H7 (cell line): Measurements from ENCODE around the gene CHCHD6. TPM values are rescaled to one million over a fixed set of nuclear protein-coding genes. Genes with fewer than 3 reads are reported as not detected.

Experiments
- DNase-seq: peaks from one replicate; pipeline ENCODE4 v3.0.0; 2012
- H3K27me3 ChIP-seq: 2 replicates; pipeline ENCODE4 v1.6.0; 2011; ENCODE audit warnings: mild to moderate bottlenecking, low read length; ENCODE audit not compliant: control insufficient read depth, insufficient read depth
- H3K36me3 ChIP-seq: replicated peaks from 2 replicates; pipeline ENCODE4 v1.5.1; 2011; ENCODE audit warnings: low read length; ENCODE audit not compliant: control insufficient read depth, insufficient read depth
- H3K4me3 ChIP-seq: 2 replicates; pipeline ENCODE4 v1.5.1; 2011; ENCODE audit warnings: low read depth, mild to moderate bottlenecking, control low read depth, low read length, moderate library complexity; ENCODE audit not compliant: insufficient read depth
- total RNA-seq: library from RNA; depleted of rRNA; stranded (reverse); fragments of >200 nt; shearing (Covaris generic); gene quantifications from 2 replicates; pipeline ENCODE4 v1.2.3, GENCODE V29; 2014

Gene CHCHD6
- total RNA-seq, 1 experiment from 2014 or later = 19.5 TPM

DNA sequence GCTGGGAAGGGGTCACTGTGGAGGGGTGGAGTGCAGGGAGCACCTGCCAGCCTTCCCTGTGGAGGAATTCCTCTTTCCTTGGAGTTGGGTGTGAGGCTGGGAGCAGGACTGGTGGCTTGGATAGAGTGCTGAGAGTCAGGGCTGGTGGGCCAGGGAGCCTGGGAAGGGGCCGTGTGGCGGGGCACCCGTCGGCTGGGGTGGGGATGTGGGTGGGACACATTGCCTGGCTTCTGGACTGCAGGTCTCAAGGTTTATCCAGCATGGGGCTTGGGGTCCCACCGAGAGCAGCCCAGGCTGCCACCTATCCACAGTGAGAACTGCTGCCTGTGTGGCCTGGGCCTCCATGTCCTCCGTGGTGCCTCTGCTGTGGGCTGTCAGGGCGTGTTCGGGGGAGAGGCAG lies 283.6 kb downstream of the CHCHD6 start:
- no peak for DNase-seq
- Histone ChIP-seq H3K27me3 (no peaks in the 10 kb centered on the region), H3K36me3 (peaks cover 9% of the 10 kb centered on the region), H3K4me3 (no peak overlapping the region)

DNA sequence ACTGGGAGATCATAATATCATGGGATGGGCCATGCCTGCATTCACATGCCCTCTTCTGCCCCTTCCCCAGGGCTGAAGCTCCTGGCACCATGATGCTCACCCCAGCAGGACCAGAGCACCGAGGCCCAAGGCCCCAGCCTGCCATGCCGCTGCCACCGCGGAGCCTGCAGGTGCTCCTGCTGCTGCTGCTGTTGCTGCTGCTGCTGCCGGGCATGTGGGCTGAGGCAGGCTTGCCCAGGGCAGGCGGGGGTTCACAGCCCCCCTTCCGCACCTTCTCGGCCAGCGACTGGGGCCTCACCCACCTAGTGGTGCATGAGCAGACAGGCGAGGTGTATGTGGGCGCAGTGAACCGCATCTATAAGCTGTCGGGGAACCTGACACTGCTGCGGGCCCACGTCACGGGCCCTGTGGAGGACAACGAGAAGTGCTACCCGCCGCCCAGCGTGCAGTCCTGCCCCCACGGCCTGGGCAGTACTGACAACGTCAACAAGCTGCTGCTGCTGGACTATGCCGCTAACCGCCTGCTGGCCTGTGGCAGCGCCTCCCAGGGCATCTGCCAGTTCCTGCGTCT lies 284.5 kb downstream of the CHCHD6 start:
- peaks cover 9% of the 10 kb centered on the region for H3K36me3 ChIP-seq
- no peaks in the 10 kb centered on the region for H3K27me3 ChIP-seq
- DNase-seq = no peak
- no peak overlapping the region for H3K4me3 ChIP-seq

DNA sequence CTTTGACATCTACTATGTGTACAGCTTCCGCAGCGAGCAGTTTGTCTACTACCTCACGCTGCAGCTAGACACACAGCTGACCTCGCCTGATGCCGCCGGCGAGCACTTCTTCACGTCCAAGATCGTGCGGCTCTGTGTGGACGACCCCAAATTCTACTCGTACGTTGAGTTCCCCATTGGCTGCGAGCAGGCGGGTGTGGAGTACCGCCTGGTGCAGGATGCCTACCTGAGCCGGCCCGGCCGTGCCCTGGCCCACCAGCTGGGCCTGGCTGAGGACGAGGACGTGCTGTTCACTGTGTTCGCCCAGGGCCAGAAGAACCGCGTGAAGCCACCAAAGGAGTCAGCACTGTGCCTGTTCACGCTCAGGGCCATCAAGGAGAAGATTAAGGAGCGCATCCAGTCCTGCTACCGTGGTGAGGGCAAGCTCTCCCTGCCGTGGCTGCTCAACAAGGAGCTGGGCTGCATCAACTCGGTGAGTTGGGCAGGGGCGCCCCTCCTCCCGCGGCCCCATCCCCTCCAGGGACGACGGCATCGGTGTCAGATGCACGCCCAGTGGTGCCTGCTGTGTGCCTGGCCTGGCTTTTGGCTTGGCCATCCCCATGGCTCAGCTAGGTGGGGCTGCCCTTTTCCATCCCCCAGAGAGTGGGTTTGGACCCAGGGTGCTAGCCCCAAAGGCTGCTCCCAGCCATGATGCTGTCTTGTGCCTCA lies 285.4 kb downstream of the CHCHD6 start:
- Histone ChIP-seq H3K27me3 (no peaks in the 10 kb centered on the region), H3K4me3 (no peak overlapping the region), H3K36me3 (peaks cover 9% of the 10 kb centered on the region)
- no peak for DNase-seq

GRCh38 chr3:126990024-126990700 lies 286.1 kb downstream of the CHCHD6 start:
- Histone ChIP-seq H3K36me3 (peaks cover 9% of the 10 kb centered on the region), H3K4me3 (no peak overlapping the region), H3K27me3 (no peaks in the 10 kb centered on the region)
- no peak for DNase-seq

- no peak for DNase-seq
- H3K4me3 ChIP-seq = no peak overlapping the region
- H3K36me3 ChIP-seq = peaks cover 9% of the 10 kb centered on the region
- no peaks in the 10 kb centered on the region for H3K27me3 ChIP-seq
Observed at GRCh38 chr3:126990890-126991289, 286.9 kb downstream of the CHCHD6 start.

GRCh38 chr3:126991366-126992200 lies 287.5 kb downstream of the CHCHD6 start:
- Histone ChIP-seq H3K4me3 (no peak overlapping the region), H3K36me3 (peaks cover 9% of the 10 kb centered on the region), H3K27me3 (no peaks in the 10 kb centered on the region)
- DNase-seq = no peak

GRCh38 chr3:126992216-126992615 lies 288.2 kb downstream of the CHCHD6 start:
- no peaks in the 10 kb centered on the region for H3K27me3 ChIP-seq
- no peak for DNase-seq
- H3K4me3 ChIP-seq = no peak overlapping the region
- peaks cover 9% of the 10 kb centered on the region for H3K36me3 ChIP-seq

DNA sequence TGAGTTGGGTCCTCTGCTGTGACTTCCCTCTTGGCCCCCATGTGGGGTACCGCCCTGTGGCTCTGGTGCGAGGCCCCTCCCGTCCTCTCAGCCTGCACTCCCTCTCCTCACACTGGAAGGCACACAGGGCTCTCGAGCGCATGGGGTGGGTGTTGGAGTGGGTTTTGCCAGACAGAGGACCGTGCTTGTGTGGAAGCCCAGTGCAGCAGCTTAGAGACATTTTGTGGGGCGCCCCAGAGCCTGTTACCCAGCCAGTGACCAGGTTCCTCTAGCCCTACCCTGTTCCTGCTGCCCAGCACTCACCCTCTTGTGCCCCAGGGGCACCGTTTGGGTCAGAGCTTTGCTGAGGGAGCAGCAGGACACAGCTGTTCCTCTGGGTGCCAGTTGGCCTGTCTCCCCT lies 288.7 kb downstream of the CHCHD6 start:
- no peak for DNase-seq
- H3K27me3 ChIP-seq = no peaks in the 10 kb centered on the region
- peaks cover 9% of the 10 kb centered on the region for H3K36me3 ChIP-seq
- no peak overlapping the region for H3K4me3 ChIP-seq

GRCh38 chr3:126993436-126993835 lies 289.4 kb downstream of the CHCHD6 start:
- no peaks in the 10 kb centered on the region for H3K27me3 ChIP-seq
- no peak for DNase-seq
- H3K36me3 ChIP-seq = peaks cover 9% of the 10 kb centered on the region
- no peak overlapping the region for H3K4me3 ChIP-seq

DNA sequence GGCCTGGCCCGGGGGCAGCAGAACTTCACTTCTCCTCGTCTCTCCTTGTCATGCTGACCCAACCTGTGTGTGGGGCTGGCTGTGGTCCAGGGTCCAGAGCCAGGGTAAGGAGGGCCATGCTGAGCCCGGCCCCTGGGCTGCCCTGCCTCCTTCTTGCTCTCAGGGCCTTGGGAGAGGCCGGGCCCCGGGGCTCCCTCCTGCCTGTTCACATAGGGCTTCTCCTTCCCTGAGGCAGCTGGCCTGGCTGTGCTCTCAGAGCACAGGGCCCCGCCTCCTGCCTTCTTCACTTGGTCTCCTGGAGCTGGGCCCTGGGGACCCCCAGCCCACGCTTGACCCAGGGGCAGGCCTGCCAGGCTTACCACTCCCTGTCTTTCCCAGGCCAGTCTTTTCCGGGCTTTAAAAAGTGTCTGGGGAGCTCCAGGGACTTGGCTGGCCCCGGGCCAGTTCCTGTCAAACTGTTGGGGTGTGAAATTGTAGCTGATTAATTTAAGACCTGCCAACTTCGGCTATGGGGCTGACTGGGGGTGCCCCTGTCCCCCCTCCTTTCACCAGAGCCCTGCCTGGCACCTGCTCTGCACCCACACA lies 290.7 kb downstream of the CHCHD6 start:
- Histone ChIP-seq H3K27me3 (no peaks in the 10 kb centered on the region), H3K4me3 (no peak overlapping the region), H3K36me3 (peaks cover 5% of the 10 kb centered on the region)
- DNase-seq = no peak

DNA sequence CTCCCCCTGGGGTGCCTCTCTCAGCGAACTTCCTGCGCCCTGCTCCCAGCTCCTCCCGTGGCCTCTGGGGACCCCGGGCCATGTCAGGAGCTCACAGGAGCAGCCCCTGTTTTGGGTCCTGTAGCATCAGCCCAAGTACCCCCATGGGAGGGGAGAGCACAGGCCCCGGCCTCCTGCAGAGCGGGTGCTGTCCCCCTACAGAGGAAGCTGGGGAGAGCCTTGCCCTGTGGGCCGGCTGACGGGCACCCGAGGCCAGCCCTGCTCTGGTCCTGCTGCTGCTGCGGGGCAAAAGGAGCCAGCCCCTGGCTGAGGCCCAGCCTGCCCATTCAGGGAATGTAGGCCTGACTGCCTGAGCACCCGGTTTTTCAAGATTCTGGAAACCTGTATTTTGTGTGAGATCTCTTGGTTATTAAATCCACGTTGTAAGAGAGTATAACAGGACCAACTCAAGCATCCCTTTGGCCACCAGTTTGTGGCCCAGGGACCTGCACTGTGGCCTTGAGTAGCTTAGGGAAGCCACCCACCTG lies 291.3 kb downstream of the CHCHD6 start:
- Histone ChIP-seq H3K36me3 (peaks cover 1% of the 10 kb centered on the region), H3K4me3 (no peak overlapping the region), H3K27me3 (no peaks in the 10 kb centered on the region)
- DNase-seq = no peak

DNA sequence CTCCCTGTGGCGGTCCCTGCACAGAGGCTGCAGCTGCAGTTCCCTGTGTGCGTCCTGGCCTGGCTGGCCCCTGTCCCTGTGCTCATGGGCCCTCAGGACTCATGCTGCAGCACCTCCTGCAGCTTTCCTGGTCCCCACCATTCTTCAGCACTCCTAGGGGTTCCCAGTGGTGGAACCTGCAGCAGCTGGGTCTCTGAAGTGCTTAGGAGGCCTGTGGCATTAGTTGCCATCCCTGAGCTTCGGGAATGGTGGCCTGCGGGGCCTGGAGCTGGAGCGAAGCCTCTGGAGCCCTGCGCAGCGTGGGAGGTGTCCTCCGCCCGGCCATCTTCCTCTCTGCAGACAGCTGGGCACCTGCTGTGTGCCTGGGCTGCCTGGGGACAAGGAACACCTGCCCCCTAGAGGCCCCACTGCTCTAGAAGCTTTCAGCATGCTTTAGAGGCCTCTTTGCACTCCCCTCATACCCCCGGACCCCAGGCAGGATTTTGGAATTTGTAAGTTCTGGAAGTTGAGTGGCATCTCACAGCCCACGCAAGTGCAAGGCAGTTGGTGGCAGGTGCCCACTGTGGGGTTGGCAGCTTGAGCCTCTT lies 292.0 kb downstream of the CHCHD6 start:
- H3K27me3 ChIP-seq = no peaks in the 10 kb centered on the region
- no peak overlapping the region for H3K4me3 ChIP-seq
- H3K36me3 ChIP-seq = no peaks in the 10 kb centered on the region; the same call in none of the 2 replicates
- DNase-seq = peak; percentile 76

- DNase-seq = no peak
- no peaks in the 10 kb centered on the region for H3K27me3 ChIP-seq
- no peaks in the 10 kb centered on the region; the same call in none of the 2 replicates for H3K36me3 ChIP-seq
- H3K4me3 ChIP-seq = no peak overlapping the region
Observed at GRCh38 chr3:126996905-126997304, 292.9 kb downstream of the CHCHD6 start.
